GM18867 (cell line): ENCODE data around the gene KLF11.
"Not testable (repeated sequence)": the region's sequence is repeated elsewhere in the genome, so short reads cannot be mapped to it uniquely, and the experiment has no call there.

Source experiments
- ATAC-seq: cut with Tn5 transposase; IDR thresholded peaks from one replicate; pipeline ENCODE4 v1.9.1; 2021; ENCODE audit warnings: mild to moderate bottlenecking, moderate library complexity; ENCODE audit not compliant: unreplicated experiment

Gene KLF11

GRCh38 chr2:10009271-10009810 lies 34.0 kb upstream of the KLF11 start:
- ATAC-seq: no peak

GRCh38 chr2:10009811-10010781 lies 33.3 kb upstream of the KLF11 start:
- ATAC-seq: no peak

- ATAC-seq: not testable (repeated sequence)
Measured at GRCh38 chr2:10010861-10011605, 32.3 kb upstream of the KLF11 start.

GRCh38 chr2:10011606-10012325 lies 31.6 kb upstream of the KLF11 start:
- not testable (repeated sequence) for ATAC-seq

GRCh38 chr2:10012366-10012962 lies 30.9 kb upstream of the KLF11 start:
- not testable (repeated sequence) for ATAC-seq

- ATAC-seq: no peak
Measured at GRCh38 chr2:10012963-10013461, 30.3 kb upstream of the KLF11 start.

- not testable (repeated sequence) for ATAC-seq
Measured at GRCh38 chr2:10013651-10014417, 29.5 kb upstream of the KLF11 start.

GRCh38 chr2:10014418-10015190 lies 28.7 kb upstream of the KLF11 start:
- no peak for ATAC-seq

- not testable (repeated sequence) for ATAC-seq
Measured at GRCh38 chr2:10015376-10015989, 27.9 kb upstream of the KLF11 start.

GRCh38 chr2:10016001-10016801 lies 27.1 kb upstream of the KLF11 start:
- ATAC-seq: no peak

GRCh38 chr2:10016802-10017258 lies 26.5 kb upstream of the KLF11 start:
- no peak for ATAC-seq

- ATAC-seq: no peak
Measured at GRCh38 chr2:10017313-10017941, 25.9 kb upstream of the KLF11 start.

- no peak for ATAC-seq
Measured at GRCh38 chr2:10019174-10019573, 24.2 kb upstream of the KLF11 start.

- no peak for ATAC-seq
Measured at GRCh38 chr2:10019602-10020400, 23.5 kb upstream of the KLF11 start.

- ATAC-seq: no peak
Measured at GRCh38 chr2:10022041-10022421, 21.3 kb upstream of the KLF11 start.

- ATAC-seq: no peak
Measured at GRCh38 chr2:10022445-10022844, 20.9 kb upstream of the KLF11 start.
